Astrocyte of the cerebellum (primary cell): Measurements from ENCODE around the gene CLMN.
A peak's percentile ranks its signal among the peaks of the same experiment; 100 is the strongest.

Source experiments
- DNase-seq: peaks from one replicate; pipeline ENCODE4 v3.0.0-alpha.2; 2011; ENCODE audit warnings: low read depth
- H3K4me3 ChIP-seq: 2 replicates; pipeline ENCODE4 v1.5.1; 2011; ENCODE audit warnings: mild to moderate bottlenecking, low read depth, low read length, moderate library complexity
- CTCF ChIP-seq: IDR thresholded peaks from 2 replicates; pipeline ENCODE4 v1.5.1; 2012; ENCODE audit warnings: low read length, low read depth, moderate library complexity, mild to moderate bottlenecking; ENCODE audit errors: missing control alignments
- in situ Hi-C: cut with HindIII; loops from 2 replicates; pipeline ENCODE4 v1.10.0; 2017; ENCODE audit warnings: low sequenced_read_pairs

The CLMN gene

DNA sequence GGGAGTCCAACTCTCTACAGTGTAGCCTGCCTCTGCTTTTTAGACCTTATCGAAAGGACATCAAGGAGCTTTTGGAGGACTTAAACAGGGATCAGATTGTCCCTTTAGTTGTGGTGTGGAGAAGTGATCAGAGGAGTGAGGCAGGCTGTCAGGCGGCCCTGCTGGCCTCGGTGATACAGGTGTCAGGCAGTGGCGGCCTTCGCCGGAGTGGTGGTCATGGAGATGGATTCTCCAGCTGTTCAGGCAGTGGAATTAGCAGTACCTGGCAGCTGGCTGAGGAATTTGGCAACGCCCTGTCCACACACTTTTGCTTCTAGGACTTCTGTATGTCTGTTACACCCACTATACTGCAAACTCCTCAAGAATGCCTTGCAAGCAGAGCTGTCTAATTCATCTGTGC, 4.2 kb upstream of the CLMN start:
- no peak for TF ChIP-seq CTCF
- in situ Hi-C loops: no loop called here
- no peak for DNase-seq
- H3K4me3 ChIP-seq: no peak overlapping the region

DNA sequence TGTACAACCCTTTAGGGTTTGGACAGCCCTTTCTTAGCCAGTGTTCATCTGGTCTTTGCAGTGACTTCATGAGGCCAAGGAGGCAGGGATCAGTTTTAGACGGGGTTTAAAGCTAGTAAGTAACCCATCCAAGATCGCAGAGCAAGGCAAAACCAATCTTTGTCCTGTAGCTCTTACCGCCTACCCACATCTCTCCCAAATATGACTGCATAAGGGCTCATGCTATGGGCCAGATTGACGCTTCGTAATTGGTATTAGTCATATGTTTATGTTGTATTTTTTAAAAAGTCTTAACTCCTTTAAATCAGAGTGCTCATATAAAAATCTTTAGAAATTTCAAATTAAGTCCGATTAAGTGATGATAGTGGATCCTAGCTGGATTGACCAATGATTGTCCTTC, 3.7 kb upstream of the CLMN start:
- no peak overlapping the region for H3K4me3 ChIP-seq
- in situ Hi-C loops: no loop called here
- no peak for DNase-seq
- TF ChIP-seq CTCF: no peak

GRCh38 chr14:95322651-95323050, 2.9 kb upstream of the CLMN start:
- DNase-seq: no peak
- no peak for TF ChIP-seq CTCF
- H3K4me3 ChIP-seq: no peak overlapping the region
- in situ Hi-C loops: no loop called here

DNA sequence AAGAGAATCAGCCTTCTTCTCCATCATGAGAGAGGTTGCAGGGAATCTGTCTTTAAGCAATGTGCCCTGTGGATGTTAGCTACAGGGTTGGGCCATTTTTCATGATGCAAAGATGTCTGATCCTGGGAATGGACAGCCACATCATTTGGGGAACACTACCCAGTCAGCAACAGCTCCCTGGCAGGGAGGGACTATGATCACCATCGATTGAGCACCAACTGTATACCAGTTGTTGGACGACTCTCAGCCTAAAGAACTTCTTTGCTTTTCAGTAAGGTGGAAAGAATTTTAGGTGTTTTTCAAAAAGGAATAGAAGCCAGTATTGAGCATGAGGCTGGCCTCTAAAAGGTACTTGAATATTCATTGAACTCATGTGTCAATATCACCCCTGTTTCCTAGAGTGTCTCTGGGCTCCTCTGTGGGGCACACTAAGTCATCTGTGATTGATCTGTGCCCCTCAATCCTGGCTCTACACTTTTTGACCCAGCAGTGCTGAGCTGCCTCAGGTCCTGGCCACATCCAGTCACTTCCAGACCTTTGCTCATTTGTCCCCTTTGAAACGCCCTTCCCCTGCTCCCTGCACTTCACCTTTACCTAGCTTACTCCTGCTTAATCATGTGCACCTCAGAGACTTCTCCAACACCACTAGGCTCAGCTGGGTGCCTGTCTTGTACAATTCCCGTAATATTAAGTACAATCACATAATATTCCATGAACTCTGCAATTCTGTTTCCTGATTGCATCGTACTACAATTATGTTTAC, 2.2 kb upstream of the CLMN start:
- no peak overlapping the region for H3K4me3 ChIP-seq
- TF ChIP-seq CTCF: no peak
- in situ Hi-C loops: no loop called here
- no peak for DNase-seq

GRCh38 chr14:95320955-95321600, 1.4 kb upstream of the CLMN start:
- in situ Hi-C loops: no loop called here
- TF ChIP-seq CTCF: no peak
- DNase-seq: no peak
- no peak overlapping the region for H3K4me3 ChIP-seq

DNA sequence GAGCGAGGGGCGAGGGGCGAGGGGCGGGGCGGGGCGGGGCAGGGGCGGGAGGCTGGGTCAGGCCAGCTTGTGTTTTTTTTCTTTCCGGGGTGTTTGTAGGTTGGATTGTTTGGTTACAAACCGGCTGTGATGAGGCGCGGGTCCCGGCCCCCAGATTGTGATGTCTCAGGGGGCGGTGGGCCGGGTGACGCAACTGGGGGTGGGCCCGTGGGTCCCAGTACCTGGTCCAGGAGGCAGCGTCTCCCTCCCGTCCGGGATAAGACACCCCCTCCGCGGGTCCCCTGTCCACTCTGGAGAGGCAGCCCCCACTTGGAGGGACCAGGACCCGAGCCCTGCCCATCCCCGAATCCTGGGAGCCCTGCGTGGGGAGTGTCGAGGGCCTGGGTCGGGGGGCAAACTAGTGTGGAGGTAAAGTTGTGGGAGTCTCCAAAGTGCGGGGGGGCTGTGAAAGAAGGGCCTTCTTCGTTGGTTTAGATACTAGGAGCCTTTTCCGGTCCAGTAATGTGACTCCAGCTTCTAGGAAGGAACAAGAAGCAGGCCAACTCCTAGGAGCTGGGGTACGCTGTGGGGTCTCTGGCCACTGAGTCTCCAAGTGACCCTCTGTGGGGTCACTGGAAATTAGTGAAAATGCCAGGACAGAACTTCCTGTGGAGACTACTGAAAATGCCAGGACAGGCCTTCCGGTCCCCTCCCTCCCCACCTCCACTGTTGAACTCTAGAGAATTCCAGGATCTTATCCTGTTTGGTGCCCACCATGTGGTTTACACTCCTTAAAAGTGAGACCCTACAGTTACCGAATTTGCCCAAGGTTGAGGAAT, 579 bp upstream of the CLMN start:
- in situ Hi-C loops: no loop called here
- peak overlapping the region; percentile 41 for H3K4me3 ChIP-seq
- TF ChIP-seq CTCF: no peak
- no peak for DNase-seq
